Hematopoietic multipotent progenitor cell treated with erythropoietin and hydrocortisone succinate and interleukin-3 and kit ligand, for 8 days (in vitro differentiated cells): Measurements from ENCODE around the gene FXYD4.

Experiments used
- DNase-seq: peaks from one replicate; pipeline ENCODE4 v3.0.0-alpha.2; 2015

FXYD4 gene

GRCh38 chr10:43396928-43397624 lies 25.6 kb downstream of the FXYD4 start:
- peak; percentile 92 for DNase-seq

GRCh38 chr10:43398939-43399319 lies 27.5 kb downstream of the FXYD4 start:
- no peak for DNase-seq

DNA sequence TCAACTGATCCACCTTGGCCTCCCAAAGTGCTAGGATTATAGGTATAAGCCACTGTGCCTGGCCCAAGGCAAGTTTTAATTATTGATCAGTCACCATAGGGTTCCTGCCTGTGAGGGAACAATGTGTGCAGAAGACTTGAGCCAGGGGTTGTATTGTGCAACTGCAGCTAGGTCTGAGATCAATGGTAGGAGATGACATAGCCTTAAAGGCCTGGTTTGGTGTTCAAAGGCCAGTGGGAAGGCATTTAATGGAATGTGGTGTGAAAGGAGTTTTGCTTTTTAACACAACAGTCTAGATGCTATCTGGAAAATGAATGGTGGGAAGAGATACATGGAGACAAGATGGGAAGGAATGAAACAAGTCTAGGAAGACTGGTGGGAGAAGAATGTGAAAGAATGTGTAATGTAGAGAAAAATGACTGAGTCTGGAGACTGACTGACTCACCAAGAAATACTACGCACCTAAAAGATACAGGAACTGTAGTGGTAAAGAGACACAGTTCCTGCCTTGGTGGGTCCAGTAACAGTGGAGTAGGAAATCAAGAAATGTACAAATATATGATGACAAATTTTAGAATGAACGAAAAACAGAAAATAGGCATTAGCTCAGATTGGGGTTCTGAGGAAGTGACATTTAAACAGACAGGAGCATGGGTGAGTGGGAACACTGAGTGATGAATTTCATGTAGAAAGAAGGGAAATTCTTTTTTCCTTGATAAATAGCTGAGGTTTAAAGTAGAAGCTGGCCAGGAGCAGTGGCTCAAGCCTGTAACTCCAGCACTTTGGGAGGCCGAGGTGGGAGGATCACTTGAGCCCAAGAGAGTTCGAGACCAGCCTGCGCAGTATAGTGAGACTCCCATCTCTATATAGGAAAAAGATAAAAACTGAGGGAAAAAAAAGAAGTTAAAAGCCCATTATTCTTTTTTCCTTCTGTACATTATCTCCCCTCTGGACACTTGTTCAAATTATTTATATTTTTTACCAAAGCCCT lies 28.2 kb downstream of the FXYD4 start:
- DNase-seq = no peak

DNA sequence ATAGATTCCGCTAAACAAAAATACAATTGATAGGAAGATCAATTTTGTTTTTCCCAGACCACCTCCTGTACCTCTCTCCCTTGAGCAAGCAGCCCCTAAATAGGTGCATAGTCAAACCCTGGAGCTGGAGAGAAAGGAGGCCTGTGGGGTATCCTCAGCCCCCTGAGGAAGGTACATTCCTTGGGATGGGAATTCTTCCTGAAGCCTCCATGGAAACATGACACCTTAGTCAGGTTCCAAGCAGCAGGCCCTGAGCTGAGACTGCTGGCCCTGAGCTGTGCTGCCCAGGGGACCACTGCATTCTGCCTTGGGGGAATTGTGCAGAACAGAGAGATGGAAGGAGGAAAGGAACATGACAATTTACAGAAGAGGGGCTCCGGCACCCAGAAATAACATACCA lies 30.2 kb downstream of the FXYD4 start:
- DNase-seq = no peak

DNA sequence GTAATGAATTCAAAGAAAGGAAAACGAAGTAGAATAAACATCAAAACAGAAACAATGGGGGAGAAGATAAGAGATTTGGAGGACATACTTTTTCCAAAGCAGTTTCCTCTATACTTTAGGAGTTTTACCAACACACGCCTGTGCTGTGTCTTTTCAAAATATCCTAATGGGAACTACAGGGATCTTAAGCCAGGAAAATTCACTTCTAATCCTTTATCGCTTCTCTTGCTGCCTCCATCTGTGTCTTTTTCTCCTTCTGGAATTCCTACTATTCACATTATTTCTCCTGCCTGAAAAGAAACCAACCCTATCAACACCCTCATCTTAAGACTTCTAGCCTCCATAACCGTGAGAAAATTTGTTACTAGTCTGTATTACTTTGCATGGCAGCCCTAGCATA lies 30.7 kb downstream of the FXYD4 start:
- no peak for DNase-seq

DNA sequence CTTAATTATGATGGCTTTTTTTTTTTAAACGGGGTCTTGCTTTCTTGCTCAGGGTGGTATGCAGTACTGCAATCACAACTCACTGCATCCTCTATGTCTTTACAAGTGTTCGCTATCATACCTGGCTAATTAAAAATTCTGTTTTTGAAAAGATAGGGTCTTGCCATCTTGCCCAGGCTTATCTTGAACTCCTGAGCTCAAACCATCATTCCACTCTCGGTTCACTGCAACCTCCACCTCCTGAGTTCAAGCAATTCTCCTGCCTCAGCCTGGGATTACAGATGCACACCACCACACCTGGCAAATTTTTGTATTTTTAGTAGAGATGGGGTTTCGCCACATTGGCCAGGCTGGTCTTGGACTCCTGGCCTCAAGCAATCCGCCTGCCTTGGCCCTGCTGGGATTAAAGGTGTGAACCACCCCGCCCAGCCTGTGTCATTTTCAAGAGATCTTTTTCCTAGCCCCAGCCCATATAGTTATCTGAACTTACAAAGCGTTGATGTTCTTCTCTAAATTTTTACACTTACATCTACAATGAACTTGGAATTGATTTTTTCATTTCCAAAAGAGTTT lies 31.5 kb downstream of the FXYD4 start:
- no peak for DNase-seq

DNA sequence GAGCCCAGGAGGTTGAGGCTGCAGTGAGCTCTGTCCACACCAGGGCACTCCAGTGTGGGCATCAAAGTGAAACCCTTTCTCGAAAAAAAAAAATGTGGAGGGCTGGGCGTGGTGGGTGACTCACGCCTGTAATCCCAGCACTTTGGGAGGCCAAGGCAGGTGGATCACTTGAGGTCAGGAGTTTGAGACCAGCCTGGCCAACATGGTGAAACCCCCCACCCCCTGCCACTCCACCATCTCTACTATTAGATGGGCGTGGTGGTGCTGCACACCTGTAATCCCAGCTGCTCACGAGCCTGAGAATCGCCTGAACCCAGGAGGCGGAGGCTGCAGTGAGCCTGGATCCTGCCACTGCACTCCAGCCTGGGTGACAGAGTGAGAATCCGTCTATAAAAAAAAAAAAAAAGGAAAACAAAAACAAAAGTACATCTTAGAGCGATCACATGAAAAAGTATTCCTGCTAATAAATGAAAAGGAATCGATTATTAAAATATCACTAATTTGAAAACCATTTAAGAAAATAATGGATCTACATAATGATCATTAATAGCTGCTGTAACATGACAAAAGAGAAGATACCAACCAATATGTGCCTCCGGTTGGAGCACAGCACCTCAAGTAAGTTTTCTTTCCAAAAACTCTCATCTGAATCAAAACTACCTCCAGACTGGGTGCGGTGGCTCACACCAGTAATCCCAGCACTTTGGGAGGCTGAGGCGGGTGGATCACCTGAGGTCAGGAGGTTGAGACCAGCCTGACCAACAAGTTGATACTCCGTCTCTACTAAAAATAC lies 32.7 kb downstream of the FXYD4 start:
- no peak for DNase-seq

GRCh38 chr10:43404704-43405084 lies 33.3 kb downstream of the FXYD4 start:
- no peak for DNase-seq

DNA sequence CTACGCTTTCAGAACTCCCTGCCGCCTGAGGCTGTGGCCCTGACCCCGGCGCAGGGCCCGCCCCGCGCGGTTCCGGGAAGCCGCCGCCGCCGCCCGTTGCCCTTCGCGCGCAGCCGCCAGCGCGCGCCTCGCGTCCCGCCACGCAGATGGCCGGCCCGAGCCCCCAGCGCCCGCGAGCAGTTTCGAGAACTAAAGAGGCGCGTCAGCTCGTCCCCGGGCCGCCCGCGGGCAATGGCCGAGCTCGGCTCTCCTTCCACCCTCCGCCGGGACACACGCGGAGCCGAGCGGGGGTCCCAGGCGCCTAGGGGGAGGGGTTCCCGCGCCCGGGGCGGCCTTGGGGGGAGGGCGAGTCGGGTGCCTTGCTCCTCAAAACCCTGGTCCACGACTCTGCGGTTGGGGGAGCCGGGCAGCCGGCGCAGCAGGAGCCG lies 35.7 kb downstream of the FXYD4 start:
- DNase-seq = peak; percentile 55

- DNase-seq = peak; percentile 92
Measured at GRCh38 chr10:43407576-43408330, 36.3 kb downstream of the FXYD4 start.

DNA sequence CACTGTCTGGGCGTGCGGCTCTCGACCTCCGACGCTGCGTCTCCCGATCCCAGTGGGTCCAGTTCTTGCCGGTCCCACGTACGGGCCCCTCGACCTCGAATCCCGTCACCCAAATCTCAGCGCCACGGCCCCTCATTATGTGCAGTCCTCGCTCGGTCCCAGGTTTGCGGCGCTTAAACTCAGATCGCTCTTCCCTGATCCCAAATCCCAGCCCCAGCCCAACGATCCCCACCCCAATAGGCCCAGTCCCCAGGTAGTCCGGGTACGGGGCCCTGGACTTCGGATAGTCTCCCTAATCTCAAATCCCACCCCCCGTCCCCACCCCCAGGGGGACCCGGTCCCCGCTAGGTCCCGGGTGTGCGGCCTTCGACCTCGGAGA lies 36.9 kb downstream of the FXYD4 start:
- no peak for DNase-seq

GRCh38 chr10:43408710-43409384 lies 37.4 kb downstream of the FXYD4 start, which contains the start of gene HNRNPF:
Gene HNRNPF (minus strand): TSS chr10:43409186. CDS start chr10:43387884, 21,302 bp downstream.
- DNase-seq = peak; percentile 95

DNA sequence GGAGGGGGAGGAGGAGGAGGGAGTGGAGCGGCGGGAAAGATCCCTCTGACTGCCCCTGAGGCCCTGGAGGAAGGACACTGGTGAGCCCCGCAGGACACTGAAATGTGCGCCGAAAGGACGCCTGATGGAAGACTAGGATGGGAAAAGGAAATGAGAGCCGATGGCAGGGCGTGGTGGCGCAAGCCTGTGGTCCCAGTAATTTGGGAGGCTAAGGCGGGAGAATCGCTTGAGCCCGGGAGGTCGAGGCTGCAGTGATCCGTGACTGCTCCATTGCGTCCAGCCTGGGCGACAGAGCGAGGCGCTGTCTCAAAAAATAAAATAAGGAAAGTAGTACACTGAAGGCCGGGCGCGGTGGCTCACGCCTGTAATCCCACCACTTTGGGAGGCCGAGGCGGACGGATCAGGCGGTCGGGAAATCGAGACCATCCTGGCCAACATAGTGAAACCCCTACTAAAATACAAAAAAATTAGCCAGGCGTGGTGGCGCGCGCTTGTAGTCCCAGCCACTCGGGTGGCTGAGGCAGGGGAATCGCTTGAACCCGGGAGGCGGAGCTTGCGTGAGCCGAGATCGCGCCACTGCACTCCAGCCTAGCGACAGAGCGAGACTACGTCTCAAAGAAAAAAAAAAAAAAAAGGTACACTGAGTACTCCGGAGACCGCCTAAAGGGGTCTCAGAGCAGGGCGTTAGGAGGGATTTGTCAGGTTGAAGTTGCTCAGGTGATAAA lies 38.1 kb downstream of the FXYD4 start:
- DNase-seq = peak; percentile 71

- no peak for DNase-seq
Measured at GRCh38 chr10:43410345-43410744, 38.9 kb downstream of the FXYD4 start.

DNA sequence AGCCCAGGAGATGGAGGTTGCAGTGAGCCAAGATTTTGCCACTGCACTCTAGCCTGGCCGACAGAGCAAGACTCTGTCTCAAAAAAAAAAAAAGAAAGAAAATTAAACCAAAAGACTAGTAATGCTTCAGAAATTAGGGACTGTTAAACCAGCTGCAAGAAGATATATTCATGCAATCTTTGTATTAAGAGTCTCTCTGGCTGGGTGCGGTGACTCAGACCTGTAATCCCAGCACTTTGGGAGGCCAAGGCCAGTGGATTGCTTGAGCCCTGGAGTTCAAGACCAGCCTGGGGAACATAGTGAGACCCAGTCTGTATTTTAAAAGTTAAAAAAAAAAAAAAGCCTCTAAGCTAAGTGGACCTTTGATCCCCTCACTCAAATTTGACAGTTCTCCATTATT lies 40.1 kb downstream of the FXYD4 start:
- no peak for DNase-seq

DNA sequence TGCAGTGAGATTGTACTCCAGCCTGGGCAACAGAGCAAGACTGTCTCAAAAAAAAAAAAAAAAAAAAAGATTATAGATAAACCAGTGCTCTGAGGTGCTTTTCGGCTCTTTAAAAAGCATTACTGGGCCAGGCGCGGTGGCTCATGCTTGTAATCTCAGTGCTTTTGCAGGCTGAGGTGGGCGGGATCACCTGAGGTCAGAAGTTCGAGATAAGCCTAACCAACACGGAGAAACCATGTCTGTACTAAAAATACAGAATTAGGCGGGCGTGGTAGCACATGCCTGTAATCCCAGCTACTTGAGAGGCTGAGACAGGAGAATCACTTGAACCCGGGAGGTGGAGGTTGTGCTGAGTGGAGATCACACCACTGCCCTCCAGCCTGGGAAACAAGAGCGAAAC lies 44.1 kb downstream of the FXYD4 start:
- peak; percentile 81 for DNase-seq

DNA sequence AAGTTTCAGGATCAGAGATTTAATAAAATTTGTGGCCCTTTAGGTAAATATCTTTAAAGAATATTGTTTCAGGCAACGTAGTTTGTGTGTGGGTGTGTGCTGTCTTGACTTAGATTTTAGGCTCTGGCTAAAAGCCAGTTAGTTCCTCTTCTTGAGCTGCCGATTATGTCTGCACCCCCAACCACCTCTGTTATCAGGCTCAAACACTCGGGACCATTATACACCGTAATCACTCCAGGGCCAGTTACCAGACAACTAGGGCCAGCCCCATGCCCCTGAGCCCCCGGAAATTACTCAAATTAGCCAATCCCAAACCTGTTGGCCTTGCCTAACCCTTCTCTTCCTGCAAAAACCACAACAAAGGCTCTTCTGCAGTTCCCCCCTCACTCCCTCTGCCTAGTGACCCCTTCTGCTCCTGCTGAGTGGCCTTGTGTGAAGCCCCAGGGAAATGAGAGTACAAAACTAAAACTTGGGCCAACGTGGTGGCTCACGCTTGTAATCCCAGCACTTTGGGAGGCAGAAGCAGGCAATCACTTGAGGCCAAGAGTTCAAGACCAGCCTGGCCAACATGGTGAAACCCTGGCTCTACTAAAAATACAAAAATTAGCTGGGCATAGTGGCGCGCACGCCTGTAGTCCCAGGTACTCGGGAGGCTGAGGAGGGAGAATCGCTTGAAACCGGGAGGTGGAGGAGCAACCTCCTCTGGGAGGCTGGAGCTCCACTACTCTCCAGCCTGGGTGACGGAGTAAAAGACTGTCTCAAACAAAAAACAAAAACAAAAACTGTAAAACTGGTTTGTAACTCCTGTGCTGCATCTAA lies 46.7 kb downstream of the FXYD4 start:
- DNase-seq = peak; percentile 100

DNA sequence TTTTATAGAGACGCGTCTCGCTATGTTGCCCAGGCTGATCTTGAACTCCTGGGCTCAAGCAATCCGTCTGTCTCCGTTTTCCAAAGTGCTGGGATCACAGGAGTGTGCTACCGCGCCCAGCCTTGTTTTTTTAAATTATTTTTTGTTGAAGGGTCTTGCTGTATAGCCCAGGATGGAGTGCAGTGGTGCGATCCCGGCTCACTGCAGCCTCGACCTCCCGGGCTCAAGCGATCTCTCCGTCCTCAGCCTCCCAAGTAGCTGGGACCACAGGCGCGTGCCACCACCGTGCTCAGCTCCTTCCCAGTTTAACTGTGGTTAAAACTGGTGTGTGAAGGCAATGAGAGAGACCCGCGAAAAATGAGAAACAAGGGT lies 48.5 kb downstream of the FXYD4 start:
- no peak for DNase-seq

GRCh38 chr10:43420369-43421200 lies 49.1 kb downstream of the FXYD4 start:
- DNase-seq = peak; percentile 88
